Transverse colon (tissue), 4 donors: ENCODE results near the gene USP13. TPM values are rescaled to one million over a fixed set of nuclear protein-coding genes. Genes with fewer than 3 reads are reported as not detected.

Experiments used
- DNase-seq: peaks from one replicate; pipeline ENCODE4 v3.0.0-alpha.2; 2019
- H3K27ac ChIP-seq, 4 donors: fragments of 200-600 bp; sonication (generic); 2 replicates each; pipeline ENCODE4 v1.5.1; 2016 to 2018; ENCODE audit warnings: inconsistent platforms in 4 of 4
- H3K27me3 ChIP-seq: fragments of 200-600 bp; sonication (generic); 2 replicates; pipeline ENCODE4 v1.5.1; 2017; ENCODE audit warnings: inconsistent platforms
- H3K36me3 ChIP-seq, 4 donors: fragments of 200-600 bp; sonication (generic); 2 replicates each; pipeline ENCODE4 v1.5.1; 2017 to 2019; ENCODE audit warnings: inconsistent platforms in 4 of 4
- H3K4me1 ChIP-seq, 4 donors: fragments of 200-600 bp; sonication (generic); 2 replicates each; pipeline ENCODE4 v1.5.1; 2017 to 2020; ENCODE audit warnings: inconsistent platforms in 4 of 4
- H3K4me3 ChIP-seq, 4 donors: fragments of 200-600 bp; sonication (generic); 1 replicate in 1 of 4; 2 replicates in 3 of 4; pipeline versions ENCODE4 v1.5.1 to v1.6.1; 2017 to 2019; ENCODE audit warnings: inconsistent platforms in 4 of 4
- H3K9me3 ChIP-seq, 2 donors: fragments of 200-600 bp; sonication (generic); 2 replicates each; pipeline ENCODE4 v1.5.1; 2017 to 2019; ENCODE audit warnings: inconsistent platforms in 2 of 2
- EP300 ChIP-seq: sonication (generic); formaldehyde crosslinking; IDR thresholded peaks from one replicate; pipeline ENCODE4 v1.6.1; 2017; ENCODE audit warnings: antibody characterized with exemption, low read depth
- POLR2A ChIP-seq: fragments of 450-650 bp; IDR thresholded peaks from one replicate; pipeline ENCODE4 v1.6.1; 2016; ENCODE audit warnings: antibody characterized with exemption, mild to moderate bottlenecking, moderate library complexity
- POLR2AphosphoS5 ChIP-seq, 3 donors: sonication (generic); formaldehyde crosslinking; IDR thresholded peaks; one replicate each; pipeline ENCODE4 v1.6.1; 2016; ENCODE audit warnings: antibody characterized with exemption in 3 of 3
- WGBS, 2 donors: methylation state at CpG; one replicate each; pipeline ENCODE4 v1.1.5; 2018; ENCODE audit warnings: low coverage in 1 of 2; 5-methylcytosine and 5-hydroxymethylcytosine counted together
- in situ Hi-C, 4 donors: fragments of 200-750 bp; cut with MboI; loops; one replicate each; pipeline versions ENCODE4 v1.15.0 to v1.15.1; 2017; ENCODE audit warnings: low sequenced_read_pairs in 3 of 4, low pct_ligation_motif_present in 1 of 4, low pct_unique_long_range_greater_than_20kb in 1 of 4
- intact Hi-C: fragments of 100-400 bp; cut with DNase I; formaldehyde crosslinking; loops from one replicate; pipeline ENCODE4 v1.15.1; 2023; ENCODE audit warnings: low total_unique reads
- total RNA-seq, 4 donors: library from RNA; depleted of rRNA; stranded (reverse); fragments of >200 nt; gene quantifications; one replicate each; pipeline ENCODE4 v1.1.0, GENCODE V29; 2016
- TF ChIP-seq, protein P1 (sequence below), 5 experiments: fragments of 200-600 bp in 3 of 5; fragments of 450-650 bp in 2 of 5; sonication (generic) in 3 of 5; IDR thresholded peaks; 1 replicate in 2 of 5; 2 replicates in 3 of 5; pipeline ENCODE4 v1.5.1; 2016 to 2017; ENCODE audit warnings: antibody characterized with exemption in 5 of 5, inconsistent platforms in 3 of 5, mild to moderate bottlenecking in 2 of 5, moderate library complexity in 1 of 5

Gene USP13
- total RNA-seq, 4 donors from 2014 or later = 2.0 to 3.7 (median 2.7) TPM

DNA sequence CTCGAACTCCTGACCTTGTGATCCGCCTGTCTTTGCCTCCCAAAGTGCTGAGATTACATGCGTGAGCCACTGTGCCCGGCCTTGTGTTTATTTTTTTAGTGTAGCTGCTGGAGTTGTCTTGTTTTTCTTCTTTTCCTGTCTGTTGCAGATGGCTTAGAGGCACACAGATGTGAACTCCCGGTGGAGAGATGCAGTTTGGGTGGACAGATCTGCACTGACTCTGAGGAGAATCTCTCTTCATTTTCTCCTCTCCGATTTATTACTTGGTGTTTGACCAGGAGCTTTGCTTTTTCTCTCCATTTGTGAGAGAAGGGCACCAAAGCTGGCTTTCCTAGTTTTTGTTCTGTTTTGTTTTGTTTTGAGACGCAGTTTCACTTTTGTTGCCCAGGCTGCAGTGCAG lies 62.7 kb downstream of the USP13 start:
- WGBS, 2 donors = 96 to 100% methylated on average over 1 to 7 of the region's 7 CpGs
- H3K27me3 ChIP-seq = no peaks in the 10 kb centered on the region
- TF ChIP-seq, protein P1, sequence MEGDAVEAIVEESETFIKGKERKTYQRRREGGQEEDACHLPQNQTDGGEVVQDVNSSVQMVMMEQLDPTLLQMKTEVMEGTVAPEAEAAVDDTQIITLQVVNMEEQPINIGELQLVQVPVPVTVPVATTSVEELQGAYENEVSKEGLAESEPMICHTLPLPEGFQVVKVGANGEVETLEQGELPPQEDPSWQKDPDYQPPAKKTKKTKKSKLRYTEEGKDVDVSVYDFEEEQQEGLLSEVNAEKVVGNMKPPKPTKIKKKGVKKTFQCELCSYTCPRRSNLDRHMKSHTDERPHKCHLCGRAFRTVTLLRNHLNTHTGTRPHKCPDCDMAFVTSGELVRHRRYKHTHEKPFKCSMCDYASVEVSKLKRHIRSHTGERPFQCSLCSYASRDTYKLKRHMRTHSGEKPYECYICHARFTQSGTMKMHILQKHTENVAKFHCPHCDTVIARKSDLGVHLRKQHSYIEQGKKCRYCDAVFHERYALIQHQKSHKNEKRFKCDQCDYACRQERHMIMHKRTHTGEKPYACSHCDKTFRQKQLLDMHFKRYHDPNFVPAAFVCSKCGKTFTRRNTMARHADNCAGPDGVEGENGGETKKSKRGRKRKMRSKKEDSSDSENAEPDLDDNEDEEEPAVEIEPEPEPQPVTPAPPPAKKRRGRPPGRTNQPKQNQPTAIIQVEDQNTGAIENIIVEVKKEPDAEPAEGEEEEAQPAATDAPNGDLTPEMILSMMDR (IDR thresholded peaks at IDR 0.05) = no peak
- TF ChIP-seq POLR2A (no peak), EP300 (no peak), POLR2AphosphoS5 (IDR thresholded peaks at IDR 0.05) (no peak)
- no peak for DNase-seq
- no peak overlapping the region for H3K27ac ChIP-seq
- no peaks in the 10 kb centered on the region for H3K4me1 ChIP-seq
- no peak overlapping the region for H3K4me3 ChIP-seq
- in situ Hi-C loops = no loop called here
- H3K9me3 ChIP-seq = no peaks in the 10 kb centered on the region
- intact Hi-C loops = no loop called here
- no peaks in the 10 kb centered on the region for H3K36me3 ChIP-seq

DNA sequence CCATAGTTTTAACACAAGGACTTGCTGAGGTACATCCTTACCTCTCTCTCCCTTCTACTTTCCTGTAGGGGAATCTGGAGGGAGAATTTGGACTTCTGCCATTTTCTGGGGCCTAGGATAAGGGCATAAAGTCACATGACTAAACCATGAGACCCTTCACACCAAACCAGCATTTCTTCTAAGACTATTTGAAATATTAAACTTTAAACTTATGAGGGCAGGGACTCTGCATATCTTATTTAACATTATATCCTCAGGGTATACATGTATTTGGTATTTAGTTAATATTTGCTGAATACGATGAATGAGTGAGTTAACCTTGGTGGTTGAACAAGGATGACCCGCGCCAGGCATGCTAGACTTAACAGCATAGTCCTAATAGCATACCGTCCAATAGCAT lies 63.4 kb downstream of the USP13 start:
- H3K4me3 ChIP-seq = no peak overlapping the region
- no peak for TF ChIP-seq POLR2AphosphoS5 (IDR thresholded peaks at IDR 0.05)
- no peak for TF ChIP-seq POLR2A
- TF ChIP-seq EP300 = no peak
- TF ChIP-seq, protein P1 (IDR thresholded peaks at IDR 0.05) = no peak
- H3K9me3 ChIP-seq = no peaks in the 10 kb centered on the region
- WGBS, 2 donors = 94 to 100% methylated on average over 4 of the region's 4 CpGs
- DNase-seq = no peak
- H3K36me3 ChIP-seq = no peaks in the 10 kb centered on the region
- H3K27me3 ChIP-seq = no peaks in the 10 kb centered on the region
- intact Hi-C loops (no loop called here), in situ Hi-C loops (no loop called here)
- no peaks in the 10 kb centered on the region for H3K4me1 ChIP-seq
- no peak overlapping the region for H3K27ac ChIP-seq

DNA sequence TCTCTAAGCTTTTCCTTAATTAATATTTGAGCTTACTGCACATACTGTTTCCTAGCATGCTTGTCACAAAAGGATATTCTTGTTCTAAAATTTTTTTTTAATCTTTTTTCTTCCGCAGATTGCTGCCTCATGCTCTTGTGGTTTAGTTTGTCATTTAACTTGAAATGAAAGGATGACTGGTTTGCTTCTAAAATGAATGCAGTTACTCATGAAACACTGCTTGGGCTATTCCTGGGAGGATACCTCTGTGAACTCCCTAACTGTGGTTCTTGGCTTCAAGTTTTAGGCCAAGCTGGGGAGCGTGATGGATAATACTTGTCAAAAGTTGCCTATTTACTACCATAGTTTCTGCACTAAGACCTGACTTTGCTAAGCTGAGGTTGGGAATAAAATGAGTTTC lies 64.0 kb downstream of the USP13 start:
- H3K4me3 ChIP-seq = no peak overlapping the region
- no peak overlapping the region for H3K27ac ChIP-seq
- no peaks in the 10 kb centered on the region for H3K9me3 ChIP-seq
- no peak for DNase-seq
- H3K4me1 ChIP-seq = no peaks in the 10 kb centered on the region
- in situ Hi-C loops (no loop called here), intact Hi-C loops (no loop called here)
- no peaks in the 10 kb centered on the region for H3K27me3 ChIP-seq
- TF ChIP-seq POLR2A = no peak
- TF ChIP-seq, protein P1 (IDR thresholded peaks at IDR 0.05) = no peak
- no peak for TF ChIP-seq POLR2AphosphoS5 (IDR thresholded peaks at IDR 0.05)
- no peak for TF ChIP-seq EP300
- H3K36me3 ChIP-seq = no peaks in the 10 kb centered on the region
- WGBS, 2 donors = 73 to 86% methylated on average over 1 to 2 of the region's 2 CpGs

DNA sequence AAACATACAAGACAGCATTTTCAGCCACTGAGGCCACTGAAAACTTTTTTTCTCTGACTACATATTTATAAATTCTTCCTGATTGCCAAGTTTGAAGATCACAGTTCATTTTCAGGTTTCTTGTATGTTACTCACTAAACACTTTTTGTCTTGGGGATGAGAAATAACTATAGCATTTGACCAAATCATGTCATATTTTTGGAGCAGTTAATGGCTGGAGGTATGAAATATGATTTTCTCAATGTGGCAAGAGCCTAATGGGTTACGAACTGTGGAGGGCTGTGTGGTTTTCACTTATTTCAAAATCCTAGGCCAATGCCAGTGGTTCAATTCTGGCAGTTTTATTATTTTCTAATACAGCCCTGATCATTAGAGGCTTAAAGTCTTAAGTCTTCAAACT lies 64.4 kb downstream of the USP13 start:
- DNase-seq = no peak
- intact Hi-C loops = no loop called here
- H3K4me3 ChIP-seq = no peak overlapping the region
- TF ChIP-seq EP300 (no peak), POLR2A (no peak)
- TF ChIP-seq, protein P1 (IDR thresholded peaks at IDR 0.05) = no peak
- H3K36me3 ChIP-seq = no peaks in the 10 kb centered on the region
- in situ Hi-C loops = no loop called here
- H3K4me1 ChIP-seq = no peaks in the 10 kb centered on the region
- H3K27ac ChIP-seq = no peak overlapping the region
- no peaks in the 10 kb centered on the region for H3K27me3 ChIP-seq
- no peaks in the 10 kb centered on the region for H3K9me3 ChIP-seq
- WGBS, 2 donors = 98 to 100% methylated on average over 1 of the region's 1 CpG
